Neural crest cell (in vitro differentiated cells): ENCODE data around the gene MOV10L1. TPM values are rescaled to one million over a fixed set of nuclear protein-coding genes. Genes with fewer than 3 reads are reported as not detected.

Experiments
- DNase-seq: peaks from one replicate; pipeline ENCODE4 v3.0.0; 2021; ENCODE audit warnings: low read depth, mixed read lengths, low spot score
- H3K27ac Mint-ChIP-seq: one replicate; pipeline ENCODE4 v1.8.0; 2021; ENCODE audit warnings: mild to moderate bottlenecking, mixed read lengths; ENCODE audit not compliant: unreplicated experiment
- H3K27me3 Mint-ChIP-seq: 2 replicates; pipeline ENCODE4 v1.8.0; 2021; ENCODE audit warnings: low read depth, mild to moderate bottlenecking, mixed read lengths
- H3K36me3 Mint-ChIP-seq: 2 replicates; pipeline ENCODE4 v1.8.0; 2021; ENCODE audit warnings: low read depth, mild to moderate bottlenecking, mixed read lengths
- H3K4me1 Mint-ChIP-seq: 2 replicates; pipeline ENCODE4 v1.8.0; 2021; ENCODE audit warnings: mixed read lengths
- H3K4me3 Mint-ChIP-seq: one replicate; pipeline ENCODE4 v1.8.0; 2021; ENCODE audit warnings: mild to moderate bottlenecking, mixed read lengths
- H3K9me3 Mint-ChIP-seq: 2 replicates; pipeline ENCODE4 v1.8.0; 2021; ENCODE audit warnings: mixed read lengths
- total RNA-seq: library from RNA; stranded (reverse); gene quantifications from 2 replicates; pipeline ENCODE4 v1.2.1, GENCODE V29; 2021
- TF ChIP-seq, protein P1 (sequence below): fragments of 200-600 bp; sonication (generic); conservative IDR thresholded peaks from 2 replicates; pipeline ENCODE4 v1.5.0; 2021; ENCODE audit warnings: antibody characterized with exemption, mild to moderate bottlenecking

MOV10L1 gene
- total RNA-seq, 1 donor from 2014 or later, result not detected

DNA sequence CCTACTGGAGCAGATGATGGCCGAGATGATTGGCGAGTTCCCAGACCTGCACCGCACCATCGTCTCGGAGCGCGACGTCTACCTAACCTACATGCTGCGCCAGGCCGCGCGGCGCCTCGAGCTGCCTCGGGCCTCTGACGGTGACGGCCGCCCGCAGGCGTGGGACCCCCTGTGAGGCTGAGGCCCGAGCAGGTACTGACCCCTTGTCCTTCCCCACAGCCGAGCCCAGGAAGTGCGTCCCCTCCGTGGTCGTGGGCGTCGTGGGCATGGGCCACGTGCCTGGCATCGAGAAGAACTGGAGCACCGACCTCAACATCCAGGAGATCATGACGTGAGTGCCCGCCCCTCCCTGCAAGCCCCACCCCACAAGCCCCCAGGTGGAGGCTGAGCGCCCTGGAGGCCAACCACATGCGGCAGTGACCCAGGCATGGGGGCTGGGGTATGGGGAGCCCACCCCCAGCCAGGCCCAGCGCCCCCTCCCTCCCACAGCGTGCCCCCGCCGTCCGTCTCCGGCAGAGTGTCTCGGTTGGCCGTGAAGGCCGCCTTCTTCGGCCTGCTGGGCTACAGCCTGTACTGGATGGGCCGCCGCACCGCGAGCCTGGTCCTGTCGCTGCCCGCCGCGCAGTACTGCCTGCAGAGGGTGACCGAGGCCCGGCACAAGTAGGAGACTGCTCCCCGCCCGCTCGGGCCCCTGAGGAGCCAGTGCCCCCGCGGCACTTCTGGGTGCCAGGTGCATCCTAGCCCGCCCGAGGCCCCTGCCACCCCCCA lies 108.2 kb downstream of the MOV10L1 start:
- H3K4me3 Mint-ChIP-seq, result peak overlapping the region; percentile 47
- H3K9me3 Mint-ChIP-seq, result no peaks in the 10 kb centered on the region
- TF ChIP-seq, protein P1, sequence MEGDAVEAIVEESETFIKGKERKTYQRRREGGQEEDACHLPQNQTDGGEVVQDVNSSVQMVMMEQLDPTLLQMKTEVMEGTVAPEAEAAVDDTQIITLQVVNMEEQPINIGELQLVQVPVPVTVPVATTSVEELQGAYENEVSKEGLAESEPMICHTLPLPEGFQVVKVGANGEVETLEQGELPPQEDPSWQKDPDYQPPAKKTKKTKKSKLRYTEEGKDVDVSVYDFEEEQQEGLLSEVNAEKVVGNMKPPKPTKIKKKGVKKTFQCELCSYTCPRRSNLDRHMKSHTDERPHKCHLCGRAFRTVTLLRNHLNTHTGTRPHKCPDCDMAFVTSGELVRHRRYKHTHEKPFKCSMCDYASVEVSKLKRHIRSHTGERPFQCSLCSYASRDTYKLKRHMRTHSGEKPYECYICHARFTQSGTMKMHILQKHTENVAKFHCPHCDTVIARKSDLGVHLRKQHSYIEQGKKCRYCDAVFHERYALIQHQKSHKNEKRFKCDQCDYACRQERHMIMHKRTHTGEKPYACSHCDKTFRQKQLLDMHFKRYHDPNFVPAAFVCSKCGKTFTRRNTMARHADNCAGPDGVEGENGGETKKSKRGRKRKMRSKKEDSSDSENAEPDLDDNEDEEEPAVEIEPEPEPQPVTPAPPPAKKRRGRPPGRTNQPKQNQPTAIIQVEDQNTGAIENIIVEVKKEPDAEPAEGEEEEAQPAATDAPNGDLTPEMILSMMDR, result no peak
- H3K4me1 Mint-ChIP-seq, result peaks cover 10% of the 10 kb centered on the region
- H3K27ac Mint-ChIP-seq, result no peak overlapping the region
- no peaks in the 10 kb centered on the region for H3K27me3 Mint-ChIP-seq
- DNase-seq, result no peak
- H3K36me3 Mint-ChIP-seq, result peaks cover 3% of the 10 kb centered on the region

DNA sequence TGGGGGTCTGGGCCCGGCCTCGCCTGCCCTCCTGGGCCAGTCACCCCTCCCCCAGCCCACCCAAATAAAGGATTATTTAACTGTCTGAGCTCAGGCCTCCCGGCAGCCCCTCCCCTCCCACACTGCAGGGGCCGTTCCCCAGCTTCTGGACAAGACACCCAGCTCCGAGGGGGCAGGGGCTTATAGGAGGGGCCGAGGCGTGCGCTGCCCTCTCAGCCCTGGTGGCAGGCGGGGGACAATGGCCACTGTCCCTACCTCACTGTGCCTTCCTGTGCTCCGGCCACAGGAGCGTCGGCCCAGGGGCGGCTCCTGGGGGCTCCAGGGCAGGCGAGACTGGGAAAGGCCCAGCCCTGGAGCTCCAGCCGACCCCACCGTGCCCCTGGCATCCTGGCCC lies 108.8 kb downstream of the MOV10L1 start:
- DNase-seq, result no peak
- H3K27ac Mint-ChIP-seq, result no peak overlapping the region
- H3K27me3 Mint-ChIP-seq, result no peaks in the 10 kb centered on the region
- TF ChIP-seq, protein P1, result no peak
- H3K9me3 Mint-ChIP-seq, result no peaks in the 10 kb centered on the region
- H3K36me3 Mint-ChIP-seq, result peaks cover 9% of the 10 kb centered on the region
- no peak overlapping the region for H3K4me3 Mint-ChIP-seq
- H3K4me1 Mint-ChIP-seq, result peaks cover 10% of the 10 kb centered on the region

DNA sequence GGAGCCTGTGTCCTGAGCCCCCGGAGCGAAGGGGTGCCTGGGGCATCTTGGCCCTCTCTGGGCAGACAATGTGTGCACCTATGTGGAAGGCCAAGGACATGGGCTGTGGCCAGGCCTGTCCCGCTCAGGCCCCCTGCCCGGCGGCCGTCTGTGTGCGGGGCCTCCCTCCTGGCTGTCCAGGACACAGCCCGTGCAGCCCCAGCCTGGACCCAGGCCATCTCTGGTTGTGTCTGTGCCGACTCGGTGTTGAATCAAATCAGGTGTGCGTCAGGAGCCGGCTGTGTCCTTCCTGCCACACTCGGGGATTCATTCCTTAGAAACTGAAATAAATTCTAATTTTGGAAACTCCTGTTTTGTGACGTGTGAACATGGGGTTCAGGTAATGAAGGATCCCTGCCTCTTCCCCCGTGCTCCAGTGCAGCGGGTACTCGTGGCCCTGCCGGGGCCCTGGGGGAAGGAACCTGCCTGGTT lies 109.5 kb downstream of the MOV10L1 start:
- no peaks in the 10 kb centered on the region for H3K9me3 Mint-ChIP-seq
- TF ChIP-seq, protein P1, result no peak
- H3K4me1 Mint-ChIP-seq, result peaks cover 10% of the 10 kb centered on the region
- no peaks in the 10 kb centered on the region for H3K27me3 Mint-ChIP-seq
- no peak overlapping the region for H3K27ac Mint-ChIP-seq
- peaks cover 13% of the 10 kb centered on the region for H3K36me3 Mint-ChIP-seq
- peak overlapping the region; percentile 78 for H3K4me3 Mint-ChIP-seq
- DNase-seq, result no peak

DNA sequence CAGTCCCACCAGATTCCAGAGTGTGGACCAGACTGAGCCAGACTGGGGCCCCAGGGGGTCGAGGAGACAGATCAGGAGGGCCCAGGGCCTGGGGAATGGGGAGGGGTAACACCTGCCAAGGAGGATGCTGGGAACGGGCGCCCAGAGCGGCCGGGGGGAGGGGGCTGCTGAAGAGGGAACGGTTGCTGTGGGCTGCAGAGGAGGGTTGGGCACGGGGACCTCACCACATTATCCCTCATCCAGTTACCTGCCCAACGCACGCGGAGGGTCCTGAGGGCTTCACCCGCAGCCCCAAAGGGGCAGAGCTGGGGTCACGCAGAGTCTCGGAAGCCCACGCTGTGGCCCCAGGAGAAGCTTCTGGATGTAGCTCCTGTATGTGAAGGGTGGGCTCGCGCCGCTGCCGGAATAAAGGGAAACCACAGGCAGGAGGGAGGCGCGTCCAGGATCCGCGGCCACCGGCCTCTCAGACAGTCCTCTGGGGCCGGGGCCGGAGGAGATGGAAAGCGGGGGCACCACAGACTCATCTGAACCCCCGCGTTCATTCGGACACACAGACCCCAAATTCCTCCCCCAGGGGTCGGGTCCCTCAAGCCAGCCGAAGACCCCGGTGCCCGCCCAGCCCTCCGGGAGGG lies 110.1 kb downstream of the MOV10L1 start:
- TF ChIP-seq, protein P1, result no peak
- Mint-ChIP-seq H3K9me3 (no peaks in the 10 kb centered on the region), H3K4me3 (peak overlapping the region; percentile 78), H3K36me3 (peaks cover 13% of the 10 kb centered on the region), H3K27ac (no peak overlapping the region), H3K27me3 (no peaks in the 10 kb centered on the region), H3K4me1 (peaks cover 13% of the 10 kb centered on the region)
- no peak for DNase-seq

DNA sequence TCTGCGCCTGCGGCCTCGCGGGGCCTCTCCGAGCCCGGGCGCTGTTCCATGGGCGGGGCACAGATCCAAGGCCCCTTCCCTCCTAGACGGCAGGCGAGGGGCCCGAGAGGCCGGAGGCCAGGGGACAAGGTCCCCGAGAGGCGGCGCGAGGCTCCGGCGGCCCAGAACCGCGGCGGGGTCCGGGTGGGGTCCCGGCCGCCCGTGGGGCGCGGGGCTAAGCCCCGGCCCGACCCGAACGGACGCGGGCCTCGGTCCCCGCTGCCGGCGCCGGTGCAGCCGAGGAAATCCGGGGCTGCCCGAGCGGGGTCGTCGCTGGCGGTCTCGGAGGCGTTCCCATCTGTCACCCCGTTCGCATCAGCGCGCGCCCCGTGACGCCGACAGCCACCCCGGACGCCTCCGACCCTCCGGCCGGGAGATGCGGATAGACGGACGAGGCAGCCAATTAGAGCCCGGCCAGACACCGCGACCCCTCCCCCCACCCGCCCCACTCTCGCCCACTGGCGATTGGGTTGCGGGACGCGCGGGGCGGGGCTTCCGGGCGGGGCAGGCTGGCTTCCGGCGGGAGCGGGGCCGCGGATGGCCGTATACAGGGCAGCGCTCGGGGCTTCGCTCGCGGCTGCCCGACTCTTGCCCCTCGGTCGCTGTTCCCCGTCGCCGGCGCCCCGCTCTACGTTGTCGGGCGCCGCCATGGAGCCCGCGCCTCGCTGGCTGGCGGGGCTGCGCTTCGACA lies 110.8 kb downstream of the MOV10L1 start, which contains the start of gene SELENOO:
Gene SELENOO, plus strand, starts transcription at position 551 of the 730 bp plus-strand sequence. Its CDS starts 26 bp downstream, at position 577.
- Mint-ChIP-seq H3K4me1 (peaks cover 17% of the 10 kb centered on the region), H3K27me3 (no peaks in the 10 kb centered on the region), H3K27ac (no peak within 1 kb of the TSS), H3K9me3 (no peaks in the 10 kb centered on the region), H3K36me3 (peaks cover 13% of the 10 kb centered on the region), H3K4me3 (peak within 1 kb of the TSS; percentile 93)
- TF ChIP-seq, protein P1, result no peak
- peak; percentile 85 for DNase-seq
